HG02610 (cell line): ENCODE measurements around the gene GNPDA2.

Source experiments
- ATAC-seq: cut with Tn5 transposase; IDR thresholded peaks from one replicate; pipeline ENCODE4 v1.9.1; 2021; ENCODE audit warnings: mild to moderate bottlenecking, moderate library complexity; ENCODE audit not compliant: unreplicated experiment

Gene GNPDA2

DNA sequence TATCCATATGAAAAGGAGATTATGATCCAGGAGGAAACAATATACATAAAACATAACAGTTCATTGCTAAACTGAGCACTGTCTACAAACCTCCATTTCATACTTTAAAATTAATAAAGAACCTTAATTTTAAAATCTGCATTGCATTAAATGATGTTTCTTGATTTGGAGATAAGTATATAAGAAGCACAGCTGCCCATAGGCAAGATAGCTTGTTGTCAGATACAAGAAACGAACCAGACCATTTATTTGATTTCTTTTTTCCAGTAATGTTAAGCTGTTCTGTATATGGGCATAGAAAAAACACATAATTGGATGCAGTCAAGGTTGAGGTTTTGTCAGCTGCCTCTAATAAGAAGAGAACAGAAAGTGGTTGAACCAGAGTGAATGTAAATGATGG, 41.7 kb downstream of the GNPDA2 start:
- no peak for ATAC-seq

DNA sequence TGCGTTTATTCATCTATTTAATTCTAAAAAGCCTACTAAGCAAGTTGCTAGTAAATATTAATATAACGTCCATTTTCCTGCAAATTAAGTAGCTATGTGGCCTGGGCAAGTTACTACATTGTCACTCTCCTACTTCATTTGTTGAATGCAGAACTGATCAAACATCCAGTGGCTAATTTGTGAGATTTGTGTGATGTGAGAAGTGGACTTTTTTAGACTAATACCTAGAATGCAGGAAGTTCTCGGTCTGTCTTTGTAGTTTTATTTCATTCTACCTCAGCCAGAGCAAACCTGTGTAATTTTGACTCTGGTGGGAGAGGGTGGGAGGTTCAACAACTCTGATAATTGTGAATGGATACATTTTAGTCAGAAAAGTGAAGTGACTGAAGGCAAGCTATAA, 47.3 kb downstream of the GNPDA2 start:
- ATAC-seq, result peak; percentile 22

DNA sequence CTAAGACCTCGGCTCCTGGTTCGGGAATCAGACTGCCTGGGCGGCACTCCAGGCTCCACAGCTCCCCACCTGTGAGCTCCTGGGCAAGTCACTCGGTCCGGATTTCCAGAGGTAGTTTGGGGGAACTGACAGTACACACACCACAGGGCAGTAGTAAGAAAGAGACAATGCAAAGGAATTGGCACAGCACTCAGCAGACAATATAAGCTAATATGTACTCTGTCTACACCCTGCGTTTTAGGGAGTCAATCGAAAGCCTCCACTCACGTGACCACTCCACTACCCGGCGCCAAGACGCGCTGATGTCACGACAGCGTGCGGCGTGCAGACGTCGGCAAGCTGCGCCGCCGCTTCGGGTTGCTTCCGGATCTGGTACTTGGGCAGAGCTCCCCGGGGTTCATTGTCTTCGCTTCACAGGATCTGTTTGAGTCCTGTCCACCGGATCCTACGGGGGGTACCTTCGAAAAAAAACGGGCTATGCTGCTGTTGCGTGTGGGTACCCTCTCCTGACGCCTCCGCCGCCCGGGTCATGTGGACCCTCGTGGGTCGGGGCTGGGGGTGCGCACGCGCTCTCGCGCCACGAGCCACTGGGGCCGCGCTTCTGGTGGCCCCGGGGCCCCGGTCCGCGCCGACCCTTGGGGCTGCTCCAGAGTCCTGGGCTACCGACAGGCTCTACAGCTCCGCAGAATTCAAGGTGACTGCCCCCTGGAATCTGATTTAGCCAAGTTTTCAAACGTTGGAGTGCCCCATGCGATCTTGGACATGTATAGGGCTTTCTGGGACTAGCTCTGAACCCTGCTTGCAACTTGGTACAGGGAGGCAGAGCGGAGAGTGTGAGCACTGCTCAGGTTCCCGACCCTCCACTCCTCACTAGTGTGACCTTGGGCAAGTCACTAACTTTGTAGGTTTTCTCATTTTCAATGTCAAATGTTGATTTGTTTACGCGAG, 48.0 kb downstream of the GNPDA2 start, which contains the start of gene GUF1:
GUF1 (plus strand) TSS at position 327 of the 948 bp plus-strand sequence; CDS start at position 530, 203 bp downstream.
- ATAC-seq, result peak; percentile 95

DNA sequence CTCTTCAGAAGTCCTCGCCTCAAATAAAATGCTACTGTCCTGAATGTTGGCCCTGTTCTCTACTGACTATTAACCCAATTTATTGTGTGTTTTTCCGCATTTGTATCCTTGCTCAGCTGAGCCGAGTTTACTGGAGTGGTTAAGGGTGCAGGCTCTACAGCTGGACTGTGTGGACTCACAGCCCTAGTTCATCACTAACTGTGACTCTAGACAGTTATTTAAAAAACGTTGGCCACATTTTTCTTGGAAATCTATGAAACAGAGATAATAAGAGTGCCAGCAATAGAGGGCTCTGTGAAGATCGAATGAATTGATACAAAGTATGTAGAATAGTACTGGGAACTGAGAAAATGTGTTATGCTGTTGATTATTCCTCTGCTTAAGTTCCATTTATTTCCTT, 51.0 kb downstream of the GNPDA2 start:
- ATAC-seq, result no peak

DNA sequence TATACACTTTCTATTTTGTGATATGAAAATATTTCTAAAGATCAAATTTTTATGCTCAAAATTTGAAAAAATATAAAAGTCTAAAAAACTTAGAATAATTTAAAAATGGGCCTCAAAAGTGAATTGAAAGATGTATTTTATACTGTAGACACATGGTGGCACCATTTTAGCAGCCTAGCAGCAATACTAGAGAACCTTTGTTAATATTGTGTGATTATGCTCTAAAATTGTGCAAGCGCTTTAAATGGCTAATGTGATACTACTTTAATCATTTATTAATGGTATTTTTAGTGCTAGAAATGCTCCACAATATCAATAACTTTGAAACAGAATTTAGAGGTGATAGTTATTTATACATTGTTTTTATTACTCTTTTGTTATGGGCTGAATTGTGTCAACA, 51.9 kb downstream of the GNPDA2 start:
- ATAC-seq, result no peak

DNA sequence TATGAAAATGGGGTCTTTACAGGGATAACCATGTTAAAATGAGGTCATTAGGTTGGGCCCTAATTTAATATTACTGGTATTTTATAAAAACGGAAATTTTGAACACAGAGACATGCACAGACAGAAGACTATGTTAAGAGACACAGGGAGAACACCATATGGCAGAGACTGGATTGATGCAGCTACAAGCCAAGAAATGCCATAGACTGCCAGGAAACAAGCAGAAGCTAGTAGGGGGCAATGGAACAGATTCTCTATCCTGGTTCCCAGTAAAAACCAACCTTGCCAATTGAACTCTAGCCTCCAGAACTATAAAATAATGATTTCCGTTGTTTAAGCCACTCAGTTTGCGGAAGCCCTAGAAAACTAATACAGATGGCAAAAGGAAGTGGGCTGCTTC, 54.7 kb downstream of the GNPDA2 start:
- no peak for ATAC-seq

DNA sequence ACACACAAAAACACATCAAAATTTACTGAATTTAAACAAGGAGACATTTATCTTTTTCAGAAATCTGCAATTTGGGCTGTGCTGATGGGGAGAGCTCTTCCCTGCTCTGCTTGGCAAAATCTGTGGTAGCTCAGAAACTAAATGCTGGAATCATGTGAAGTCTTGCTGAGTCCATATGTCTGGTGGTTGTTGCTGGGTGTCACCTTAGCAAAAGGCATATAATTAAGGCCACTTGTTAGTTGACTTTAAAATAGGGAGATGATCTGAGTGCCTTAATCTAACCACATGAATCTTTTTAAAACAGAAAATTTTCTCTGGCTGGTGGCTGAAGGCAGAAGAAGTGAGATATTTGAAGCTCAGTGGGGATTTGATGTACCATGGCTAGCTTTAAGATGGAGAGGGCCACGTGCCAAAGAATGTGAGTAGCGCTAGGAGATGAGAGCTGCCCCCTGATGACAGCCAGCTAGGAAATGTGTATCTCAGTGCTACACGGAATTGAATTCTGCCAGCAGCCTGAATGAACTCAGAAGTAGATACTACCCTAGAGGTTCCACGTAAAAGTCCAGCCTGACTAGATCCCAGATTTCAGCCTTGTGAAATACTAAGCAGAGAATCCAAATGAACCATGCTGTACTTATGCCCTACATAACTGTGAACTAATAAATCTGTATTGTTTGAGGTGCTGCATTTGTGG, 55.7 kb downstream of the GNPDA2 start:
- no peak for ATAC-seq

DNA sequence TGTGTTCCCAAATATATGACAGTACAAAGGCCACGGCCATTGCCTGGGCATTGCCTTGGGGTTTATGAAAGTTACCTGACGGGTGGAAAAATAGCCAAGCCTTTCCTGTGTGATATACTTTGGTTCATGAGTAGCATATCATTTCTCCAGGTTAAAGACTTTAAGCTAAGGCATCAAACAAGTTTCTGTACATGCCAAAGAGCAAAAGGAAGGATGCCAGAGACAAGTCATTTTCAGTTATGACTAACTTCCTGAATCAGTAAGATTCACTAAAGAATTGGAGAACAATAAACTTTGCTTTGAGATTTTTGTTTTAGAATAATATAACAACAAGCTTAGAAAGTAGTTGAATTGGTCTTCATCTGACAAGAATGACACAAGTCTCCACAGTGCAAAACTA, 57.8 kb downstream of the GNPDA2 start:
- no peak for ATAC-seq

DNA sequence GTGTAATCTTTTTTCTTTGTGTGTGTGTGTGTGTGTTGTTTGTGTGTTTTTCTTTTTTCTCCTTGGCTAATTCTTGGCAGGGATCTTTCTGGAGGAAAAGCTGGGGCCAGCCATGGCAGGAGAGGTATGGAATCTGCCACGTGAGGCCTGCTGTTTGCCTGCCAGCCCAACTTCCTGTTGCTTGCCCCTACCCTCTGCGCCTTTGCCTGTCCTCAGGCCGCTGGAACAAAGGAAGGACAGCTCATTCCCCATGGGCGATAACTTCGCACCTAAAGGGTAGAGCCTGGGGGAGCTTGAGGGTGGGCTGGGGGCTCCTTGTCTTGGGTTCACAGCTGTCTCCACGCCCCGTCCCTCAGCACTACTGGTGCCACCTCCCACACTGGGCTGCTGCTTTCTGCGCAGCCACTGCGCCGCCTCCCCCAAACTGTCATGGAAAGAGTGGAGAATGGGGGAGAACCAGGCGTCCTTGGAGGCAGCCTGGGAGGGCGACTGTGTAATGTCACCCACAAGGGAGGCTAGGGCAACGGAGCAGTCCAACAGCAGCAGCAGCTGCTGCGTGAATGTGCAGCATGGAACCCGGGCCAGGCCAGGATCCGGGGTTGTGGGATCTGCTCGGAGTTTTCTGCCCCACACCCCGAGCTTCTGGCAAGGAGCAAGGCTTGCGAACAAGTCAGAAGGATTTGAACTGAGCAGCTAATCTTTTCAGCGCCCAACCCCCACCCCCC, 62.7 kb downstream of the GNPDA2 start:
- ATAC-seq, result no peak

DNA sequence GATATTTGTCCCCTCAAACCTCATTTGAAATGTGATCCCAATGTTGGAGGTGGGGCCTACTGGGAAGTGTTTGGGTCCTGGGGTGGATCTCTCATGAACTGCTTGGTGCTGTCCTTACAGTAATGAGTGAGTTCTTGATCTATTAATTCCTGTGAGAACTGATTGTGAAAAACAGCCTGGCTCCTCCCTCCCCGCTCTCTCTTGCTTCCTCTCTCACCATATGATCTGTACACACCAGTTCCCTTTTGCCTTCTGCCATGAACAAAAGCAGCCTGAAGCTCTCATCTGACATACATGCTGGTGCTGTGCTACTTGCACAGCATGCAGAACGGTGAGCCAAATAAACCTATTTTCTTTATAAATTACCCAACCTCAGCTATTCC, 63.7 kb downstream of the GNPDA2 start:
- ATAC-seq, result peak; percentile 50

DNA sequence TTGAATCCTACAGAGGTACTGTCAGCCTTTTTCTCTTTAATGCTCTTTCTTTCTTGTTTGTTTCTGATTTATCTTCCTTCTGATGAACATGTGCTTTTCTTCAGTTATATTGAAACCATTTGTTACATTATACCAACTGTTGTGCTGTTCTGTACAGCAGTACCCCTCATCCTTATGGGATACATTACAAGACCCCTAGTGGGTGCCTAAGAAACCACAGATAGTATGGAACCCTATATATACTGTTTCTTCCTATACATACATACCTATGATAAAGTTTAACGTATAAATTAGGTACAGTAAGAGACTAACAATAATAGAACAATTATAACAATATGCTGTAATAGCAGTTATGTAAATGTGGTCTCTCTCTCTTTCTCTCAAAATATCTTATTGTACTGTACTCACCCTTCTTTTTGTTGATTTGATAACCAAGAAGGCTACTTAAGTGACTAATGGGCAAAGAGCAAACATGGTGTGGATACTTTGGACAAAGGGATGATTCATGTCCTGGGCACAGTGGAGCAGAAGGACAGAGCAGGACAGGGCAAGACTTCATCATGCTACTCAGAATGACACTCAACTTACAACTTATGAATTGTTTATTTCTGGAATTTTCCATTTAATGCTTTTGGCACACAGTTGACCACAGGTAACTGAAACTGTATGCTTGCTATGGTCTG, 64.3 kb downstream of the GNPDA2 start:
- ATAC-seq, result peak; percentile 8

DNA sequence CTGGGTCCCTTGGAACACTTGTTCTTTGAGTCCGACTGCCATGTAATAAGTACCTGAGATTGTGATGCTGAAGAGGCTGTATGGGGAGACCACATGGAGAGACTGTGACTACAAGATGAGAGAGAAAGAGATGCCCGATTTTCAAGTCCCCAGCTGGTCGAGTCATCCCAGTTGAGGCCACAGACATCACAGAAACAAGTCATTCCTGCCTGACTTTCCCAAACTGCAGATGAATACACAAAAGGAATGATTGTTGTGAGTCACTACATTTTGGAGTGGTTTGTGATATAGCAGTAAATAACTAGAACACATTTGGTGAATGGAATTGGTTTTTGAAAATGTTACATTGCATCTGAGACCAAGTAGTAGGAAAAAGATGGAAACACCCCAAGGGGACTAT, 66.0 kb downstream of the GNPDA2 start:
- no peak for ATAC-seq

DNA sequence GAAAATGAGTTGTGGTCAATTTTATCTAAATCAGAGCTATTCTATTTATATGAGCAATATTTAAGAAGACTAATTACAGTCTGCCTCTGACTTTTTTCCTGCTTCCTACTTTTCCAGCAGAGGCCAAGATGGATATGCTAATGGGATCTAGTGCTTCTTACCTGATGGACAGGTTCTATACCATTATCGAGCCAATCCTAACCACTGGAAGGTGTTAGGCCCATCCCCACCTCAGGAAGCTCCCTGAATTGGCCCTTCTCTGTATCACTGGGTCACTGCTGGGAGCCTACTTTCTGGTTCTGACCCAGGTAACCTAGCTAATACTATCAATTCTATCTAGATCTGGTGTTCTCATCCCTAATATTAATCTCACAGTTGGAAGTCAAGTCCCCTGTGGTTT, 74.4 kb downstream of the GNPDA2 start:
- ATAC-seq, result no peak
